Activated CD8-positive, alpha-beta memory T cell treated with anti-CD3 and anti-CD28 coated beads for 48 hours (primary cell): ENCODE measurements around the gene IL1B.

Experiments used
- DNase-seq, 3 experiments: peaks; one replicate each; pipeline ENCODE4 v3.0.0-alpha.2; 2020; ENCODE audit warnings: low read depth in 2 of 3, low spot score in 2 of 3

Gene IL1B

GRCh38 chr2:112784199-112785189, 52.1 kb downstream of the IL1B start, which contains the start of gene IL1A:
Gene IL1A (minus strand): TSS chr2:112784493. CDS start chr2:112783770, 723 bp downstream.
- no peak for DNase-seq

GRCh38 chr2:112783187-112783714, 53.3 kb downstream of the IL1B start:
- no peak for DNase-seq

- DNase-seq, result no peak
Measured at GRCh38 chr2:112782234-112782799, 54.3 kb downstream of the IL1B start.
